ENCODE results near the gene KRTAP5-4. TPM values are rescaled to one million over a fixed set of nuclear protein-coding genes. Genes with fewer than 3 reads are reported as not detected.
"Not testable (repeated sequence)": the region's sequence is repeated elsewhere in the genome, so short reads cannot be mapped to it uniquely, and the experiment has no call there.

Gene KRTAP5-4
- total RNA-seq, 1 experiment from 2014 or later, result not detected

DNA sequence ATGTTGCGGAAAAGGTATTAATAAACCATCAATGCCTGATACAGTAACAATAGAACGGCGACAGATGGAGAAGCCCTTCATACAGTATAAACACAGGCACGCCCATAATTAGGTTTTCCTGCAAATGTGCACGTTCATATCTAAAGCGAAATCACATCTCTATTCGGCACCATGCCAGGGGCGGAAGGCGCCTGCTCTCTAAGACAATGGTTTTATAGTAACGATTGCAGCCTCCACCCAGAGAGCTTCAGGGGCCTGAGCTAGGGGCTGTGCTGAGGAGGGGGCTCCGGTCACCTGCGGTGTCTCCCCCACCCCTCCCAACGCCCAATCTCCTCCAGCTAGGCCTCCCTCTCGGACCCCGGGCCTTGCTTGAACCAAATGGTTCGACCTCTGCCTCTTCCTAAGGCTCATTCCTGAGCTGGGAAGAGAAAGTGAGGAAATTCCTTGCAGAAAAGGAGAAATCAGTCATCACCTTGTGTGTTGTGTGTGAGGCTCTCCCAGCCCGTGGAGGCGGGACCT, 17.2 kb upstream of the KRTAP5-4 start:
- peak; percentile 24 for DNase-seq (ENCODE audit: low spot score)

DNA sequence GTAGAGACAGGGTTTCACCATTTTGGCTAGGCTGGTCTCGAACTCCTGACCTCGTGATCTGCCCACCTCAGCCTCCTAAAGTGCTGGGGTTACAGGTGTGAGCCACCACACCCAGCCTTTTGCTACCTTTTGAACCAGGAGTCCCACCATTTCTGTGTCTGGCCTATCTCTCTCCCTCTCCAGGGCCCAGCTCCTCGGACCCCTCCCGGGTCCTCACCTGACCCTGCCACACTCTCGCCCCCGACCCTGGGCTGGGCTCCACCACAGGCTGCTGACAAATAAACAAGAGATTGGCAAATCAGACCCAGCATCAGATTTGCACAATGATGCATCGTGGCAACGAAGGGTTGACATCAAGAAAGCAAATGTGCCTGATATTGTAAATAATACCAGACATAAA, 16.4 kb upstream of the KRTAP5-4 start:
- DNase-seq (ENCODE audit: low spot score), result no peak

DNA sequence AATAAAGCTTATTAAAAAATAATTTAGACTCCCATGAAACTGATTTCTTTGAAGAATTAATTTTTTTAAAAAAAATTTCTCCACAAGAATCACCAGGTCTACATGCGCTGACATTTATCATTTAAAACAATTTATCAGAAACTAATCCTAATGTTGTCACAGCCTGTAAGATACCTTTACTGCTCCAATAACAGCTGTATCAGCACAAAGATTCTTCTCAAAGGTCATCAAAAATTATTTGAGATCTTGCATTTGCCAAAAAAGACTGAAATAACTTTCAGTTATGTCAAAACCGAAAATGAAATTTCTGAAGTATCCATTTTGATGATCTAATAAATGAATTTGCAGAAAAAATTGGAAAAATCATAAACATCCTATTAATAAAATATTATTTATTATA, 15.7 kb upstream of the KRTAP5-4 start:
- DNase-seq (ENCODE audit: low spot score), result no peak

DNA sequence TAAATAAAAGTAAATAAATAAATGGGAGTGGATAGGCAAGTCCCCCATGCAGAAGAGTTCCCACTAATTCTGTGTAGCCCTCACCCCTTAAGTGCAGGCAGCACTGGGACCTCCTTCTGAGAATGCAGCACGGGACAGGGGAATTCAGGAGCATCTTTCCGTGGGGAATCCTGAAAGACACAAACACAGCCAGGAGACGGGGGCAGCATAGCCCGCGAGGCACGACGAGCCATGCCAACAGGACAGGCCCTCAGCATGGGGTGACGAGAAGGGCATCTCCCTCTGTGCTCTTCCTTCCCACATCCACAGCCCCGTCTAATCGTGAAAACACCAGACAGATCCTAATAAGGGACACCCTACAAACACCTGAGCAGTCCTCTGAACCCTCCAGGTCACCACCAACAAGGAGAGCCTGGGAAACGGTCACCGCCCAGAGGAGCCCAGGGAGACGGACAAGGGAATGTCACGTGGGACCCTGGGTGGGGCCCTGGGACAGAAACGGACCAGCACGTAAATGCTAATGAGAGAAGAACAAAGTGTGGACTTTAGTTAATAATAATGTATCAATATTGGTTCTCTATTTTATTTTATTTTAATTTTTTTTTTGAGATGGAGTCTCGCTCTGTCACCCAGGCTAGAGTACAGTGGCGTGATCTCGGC, 14.5 kb upstream of the KRTAP5-4 start:
- DNase-seq (ENCODE audit: low spot score), result no peak

DNA sequence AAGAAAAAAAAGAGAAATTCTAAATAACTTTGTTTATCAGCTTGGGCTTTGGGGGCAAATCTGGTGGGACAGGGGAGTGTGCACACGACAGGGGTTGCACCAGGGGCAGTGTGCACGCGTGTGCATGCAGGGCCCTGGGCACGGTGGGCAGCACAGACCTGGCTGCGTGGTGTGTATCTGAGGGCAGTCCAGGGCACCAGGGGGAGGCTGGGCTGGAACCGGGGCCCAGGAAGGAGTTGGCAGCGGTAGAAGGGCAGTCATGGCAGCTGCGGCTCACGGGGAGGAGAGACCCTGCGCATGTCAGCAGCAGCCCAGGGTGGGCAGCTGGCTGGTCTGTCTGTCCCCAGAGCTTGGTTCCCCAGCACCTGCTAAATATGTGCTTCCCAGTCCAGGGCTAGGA, 11.9 kb upstream of the KRTAP5-4 start:
- no peak for DNase-seq (ENCODE audit: low spot score)

DNA sequence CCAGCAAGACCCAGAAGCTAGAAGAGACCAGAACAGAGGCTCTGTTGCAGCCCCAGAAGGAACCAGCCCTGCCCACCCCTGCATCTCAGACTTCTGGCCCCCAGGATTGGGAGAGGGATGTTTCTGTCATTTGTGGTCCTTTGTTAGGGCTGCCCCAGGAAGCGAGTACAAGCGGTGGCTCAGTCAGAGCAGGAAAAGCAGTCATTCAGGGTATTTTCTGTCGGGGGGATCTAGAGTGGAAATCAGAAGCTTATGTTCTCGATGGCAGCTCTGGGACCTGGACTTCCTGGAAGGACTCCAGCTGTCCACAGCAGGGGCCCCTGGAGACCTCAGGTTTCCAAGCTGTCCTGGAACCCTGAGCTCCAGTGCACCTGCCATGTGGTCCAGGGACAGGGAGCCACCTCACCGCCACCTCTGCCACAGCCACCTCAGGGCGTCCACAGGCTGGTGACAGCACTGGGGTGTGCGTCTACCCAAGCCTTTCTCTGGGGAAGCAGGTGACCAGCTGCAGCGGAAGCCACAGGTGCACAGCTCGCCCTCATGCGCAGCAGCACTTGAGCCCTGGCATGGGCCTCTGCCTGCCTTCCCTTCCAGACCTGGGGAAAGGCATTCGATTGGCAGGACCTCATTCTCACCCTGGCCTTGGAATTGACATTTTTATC, 10.2 kb upstream of the KRTAP5-4 start:
- no peak for DNase-seq (ENCODE audit: low spot score)

DNA sequence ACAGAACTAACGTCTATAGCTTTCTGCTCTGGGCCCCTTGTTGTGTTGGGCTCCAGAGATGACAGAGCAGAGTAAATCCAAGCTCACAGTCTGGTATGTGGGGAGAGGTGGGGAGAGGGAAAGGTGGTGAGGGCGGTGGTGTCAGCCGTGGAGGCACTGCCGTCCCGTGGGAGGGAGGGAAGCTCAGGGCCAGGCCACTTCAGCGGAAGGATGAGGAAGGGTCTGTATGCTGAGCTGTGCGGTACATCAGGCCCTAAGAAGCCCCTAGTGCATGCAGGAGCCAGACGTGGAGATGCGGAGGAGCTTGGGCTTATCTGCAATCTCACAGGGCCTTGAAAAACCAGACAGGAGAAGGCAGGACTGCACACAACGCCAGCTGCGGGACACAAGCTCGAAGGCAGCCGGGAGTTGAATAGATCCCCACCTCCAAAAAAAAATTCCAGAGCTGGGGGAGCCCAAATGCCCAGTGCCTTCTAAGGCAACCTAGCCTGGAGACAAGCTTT, 9.2 kb upstream of the KRTAP5-4 start:
- no peak for DNase-seq (ENCODE audit: low spot score)

DNA sequence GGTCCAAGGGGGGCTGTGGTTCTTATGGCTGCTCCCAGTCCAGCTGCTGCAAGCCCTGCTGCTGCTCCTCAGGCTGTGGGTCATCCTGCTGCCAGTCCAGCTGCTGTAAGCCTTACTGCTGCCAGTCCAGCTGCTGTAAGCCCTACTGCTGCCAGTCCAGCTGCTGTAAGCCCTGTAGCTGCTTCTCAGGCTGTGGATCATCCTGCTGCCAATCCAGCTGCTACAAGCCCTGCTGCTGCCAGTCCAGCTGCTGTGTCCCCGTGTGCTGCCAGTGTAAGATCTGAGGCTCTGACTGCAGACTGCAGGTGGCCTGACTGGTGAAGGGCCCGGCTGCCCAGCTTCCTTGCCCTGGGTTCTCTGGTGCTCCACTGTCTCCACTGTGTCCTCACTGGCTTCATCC, 8.3 kb upstream of the KRTAP5-4 start:
- no peak for DNase-seq (ENCODE audit: low spot score)

DNA sequence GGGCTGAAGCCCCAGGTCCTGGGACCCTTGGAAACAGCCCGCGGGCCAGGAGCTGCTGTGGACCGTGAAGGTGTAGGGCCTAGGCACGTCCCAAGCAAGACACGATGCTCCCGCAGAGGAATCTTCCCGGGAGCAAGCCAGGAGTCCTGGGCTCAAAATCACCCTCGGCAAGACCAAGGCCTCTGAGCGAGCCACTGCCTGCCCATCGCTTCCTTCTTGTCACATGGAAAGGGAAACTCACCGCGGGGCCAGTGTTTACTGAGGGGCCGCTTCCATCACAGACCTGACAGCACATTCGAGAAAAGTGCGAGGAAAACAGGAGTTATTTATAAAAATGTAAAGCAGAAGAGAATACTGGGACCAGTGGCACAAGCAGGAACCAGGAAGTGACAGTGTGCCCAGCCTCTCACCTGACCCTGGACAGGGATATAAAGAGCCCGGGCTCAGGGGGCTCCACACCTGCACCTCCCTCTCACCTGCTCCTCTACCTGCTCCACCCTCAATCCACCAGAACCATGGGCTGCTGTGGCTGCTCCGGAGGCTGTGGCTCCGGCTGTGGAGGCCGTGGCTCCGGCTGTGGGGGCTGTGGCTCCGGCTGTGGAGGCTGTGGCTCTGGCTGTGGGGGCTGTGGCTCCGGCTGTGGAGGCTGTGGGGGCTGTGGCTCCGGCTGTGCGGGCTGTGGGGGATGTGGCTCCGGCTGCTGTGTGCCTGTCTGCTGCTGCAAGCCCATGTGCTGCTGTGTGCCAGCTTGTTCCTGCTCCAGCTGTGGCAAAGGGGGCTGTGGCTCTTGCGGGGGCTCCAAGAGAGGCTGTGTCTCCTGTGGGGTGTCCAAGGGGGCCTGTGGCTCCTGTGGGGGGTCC, 7.6 kb upstream of the KRTAP5-4 start, which contains the start of gene KRTAP5-5:
TSS of gene KRTAP5-5 (plus strand) at position 450 of the 860 bp plus-strand sequence. CDS start at position 516, 66 bp downstream.
- no peak for DNase-seq (ENCODE audit: low spot score)

DNA sequence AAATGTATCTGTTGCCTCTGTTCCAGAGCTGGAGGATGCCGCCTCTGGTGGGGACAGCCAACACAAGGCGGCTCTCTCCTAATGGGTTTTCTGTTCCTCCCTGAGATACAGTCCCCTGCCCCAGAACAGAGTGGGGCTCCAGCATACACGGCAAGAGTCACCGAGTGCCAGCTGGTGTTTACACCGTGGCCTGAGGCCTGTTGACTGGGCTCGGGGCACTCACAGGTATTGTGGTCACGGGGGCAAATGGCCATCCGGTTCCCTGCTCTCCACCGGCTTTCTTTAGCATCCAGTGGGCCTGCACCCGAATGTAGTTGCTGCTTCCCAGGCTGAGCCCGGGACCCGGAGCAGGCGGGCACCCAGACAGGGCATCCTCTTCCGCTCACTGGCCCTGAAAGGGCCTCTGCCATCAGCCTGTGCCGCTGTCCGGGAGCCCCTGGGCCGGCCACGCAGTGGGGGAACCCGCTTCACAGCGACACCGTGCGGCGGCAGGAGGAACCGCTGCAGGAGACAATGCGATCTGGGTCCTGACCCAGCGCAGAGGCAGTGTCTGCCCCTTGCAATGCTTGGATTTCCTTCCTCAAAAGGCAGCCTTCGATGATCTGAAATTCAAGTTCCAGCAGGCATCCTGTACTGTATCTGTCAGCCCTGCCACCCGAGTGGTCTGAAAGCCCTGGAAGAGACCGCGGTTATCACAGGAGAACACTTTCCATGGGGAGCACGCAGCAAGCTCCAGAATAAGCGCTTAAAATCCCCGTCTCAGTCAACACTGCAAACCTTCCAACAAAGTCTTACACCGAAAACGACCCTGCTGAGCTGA, 6.8 kb upstream of the KRTAP5-4 start:
- peak; percentile 69 for DNase-seq (ENCODE audit: low spot score)

DNA sequence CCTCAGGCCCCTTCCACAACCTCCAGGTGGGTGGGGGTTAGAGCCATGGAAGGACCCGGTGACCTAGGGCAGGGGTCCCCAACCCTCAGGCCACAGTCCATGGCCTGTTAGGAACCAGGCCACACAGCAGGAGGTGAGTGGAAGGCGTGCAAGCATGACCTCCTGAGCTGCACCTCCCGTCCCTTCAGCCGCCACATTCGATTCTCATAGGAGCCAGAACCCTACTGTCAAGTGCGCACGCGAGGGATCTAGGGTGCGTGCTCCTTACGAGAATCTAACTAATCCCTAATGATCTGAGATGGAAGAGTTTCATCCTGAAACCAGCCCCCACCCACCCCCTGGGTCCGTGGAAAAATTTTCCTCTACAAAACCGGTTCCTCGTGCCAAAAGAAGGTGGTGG, 3.6 kb upstream of the KRTAP5-4 start:
- no peak for DNase-seq (ENCODE audit: low spot score)

DNA sequence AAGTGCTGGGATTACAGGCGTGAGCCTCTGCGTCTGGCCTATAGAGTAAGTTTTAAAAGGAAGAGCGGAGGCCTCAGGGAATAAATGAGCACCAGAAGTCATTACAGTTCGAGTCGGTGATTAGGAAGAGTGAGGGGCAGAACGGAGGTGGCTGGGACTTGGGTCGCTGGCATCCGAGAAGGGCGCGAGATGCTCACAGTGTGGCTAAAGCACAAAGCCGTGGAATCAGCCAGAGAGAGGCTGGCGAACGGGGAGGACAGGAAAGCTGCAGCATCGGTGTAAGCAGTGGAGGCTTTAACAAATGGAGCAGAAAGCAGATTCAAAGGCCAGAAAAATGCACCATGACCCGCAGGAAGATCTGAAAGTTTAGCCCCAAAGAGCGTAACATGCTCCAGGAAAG, 2.7 kb upstream of the KRTAP5-4 start:
- no peak for DNase-seq (ENCODE audit: low spot score)

DNA sequence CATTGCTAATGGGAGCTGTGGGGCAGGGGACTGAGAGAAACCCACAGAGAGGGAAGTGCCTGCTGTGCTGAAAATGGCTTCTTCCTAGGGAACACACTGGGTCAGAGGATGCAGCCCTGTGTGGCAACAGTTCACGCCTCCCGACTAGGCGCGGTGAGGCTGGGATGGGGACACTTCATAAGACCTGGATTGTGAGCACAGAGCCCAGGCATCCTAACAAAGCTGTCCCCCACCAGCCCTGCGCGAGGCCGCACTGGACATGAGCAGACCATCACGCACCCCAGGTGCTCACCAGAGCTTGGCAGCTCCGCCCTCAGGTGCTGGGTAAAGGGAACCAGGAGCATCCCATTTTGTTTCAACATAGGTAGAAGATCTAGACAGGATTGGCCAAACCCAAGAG, 1.8 kb upstream of the KRTAP5-4 start:
- no peak for DNase-seq (ENCODE audit: low spot score)

DNA sequence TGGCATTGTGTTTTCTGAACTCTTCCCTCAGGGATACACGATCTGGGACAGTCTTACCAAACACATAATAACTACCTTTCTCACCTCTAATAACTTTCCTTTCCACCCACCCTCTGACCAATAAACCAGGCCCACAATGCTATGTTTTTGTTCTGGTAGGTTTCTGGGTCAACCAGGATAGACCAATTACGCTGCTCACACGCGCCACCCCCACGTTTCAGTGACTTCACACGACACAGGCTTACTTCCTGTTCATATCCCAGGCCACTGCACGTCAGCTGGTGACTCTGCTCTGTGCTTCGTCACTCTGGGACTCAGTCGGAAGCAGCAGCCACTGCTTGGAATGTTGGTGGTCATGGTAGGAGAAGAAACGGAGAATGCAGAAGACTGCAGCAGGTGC, 2.5 kb downstream of the KRTAP5-4 start:
- DNase-seq (ENCODE audit: low spot score), result no peak

DNA sequence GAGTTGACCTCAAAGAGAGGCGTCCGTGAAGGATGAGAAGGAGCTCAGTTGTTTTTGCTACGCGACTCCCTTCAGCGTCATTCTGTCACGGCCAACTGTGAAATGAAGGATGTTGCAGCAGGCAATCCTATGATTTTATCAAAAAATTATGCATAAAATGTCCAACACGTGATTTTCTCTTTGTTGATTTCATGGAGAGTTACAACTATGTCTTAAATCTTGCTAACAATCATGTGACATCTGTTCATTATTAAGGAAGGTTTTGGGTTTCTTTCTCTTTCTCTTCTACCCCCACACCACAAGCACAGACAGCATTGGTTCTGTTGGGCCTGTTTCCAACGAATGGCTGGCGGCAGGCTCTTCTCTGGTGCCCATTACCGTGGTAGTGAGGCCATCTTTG, 3.7 kb downstream of the KRTAP5-4 start:
- DNase-seq (ENCODE audit: low spot score), result no peak

DNA sequence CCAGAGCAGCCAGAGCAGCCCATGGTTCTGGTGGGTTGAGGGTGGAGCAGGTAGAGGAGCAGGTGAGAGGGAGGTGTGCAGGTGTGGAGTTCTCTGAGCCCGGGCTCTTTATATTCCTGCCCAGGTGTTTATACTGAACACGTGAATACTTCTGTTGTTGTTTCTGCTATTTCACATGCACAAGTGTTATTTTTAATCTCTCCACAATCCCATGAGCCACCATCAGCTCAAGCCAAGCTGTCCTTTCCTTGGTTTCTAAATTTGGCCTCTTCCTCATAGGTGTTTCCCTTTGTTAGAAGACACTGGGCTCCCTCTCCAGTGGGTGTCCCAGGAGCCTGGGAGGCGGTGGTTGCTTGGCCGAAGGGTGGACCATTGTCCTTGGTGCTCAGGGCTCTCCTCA, 13.6 kb downstream of the KRTAP5-4 start, which contains the start of gene KRTAP5-3:
TSS of gene KRTAP5-3 (minus strand) at position 101 of the 400 bp plus-strand sequence. CDS start at position 23, 78 bp downstream.
- no peak for DNase-seq (ENCODE audit: low spot score)

DNA sequence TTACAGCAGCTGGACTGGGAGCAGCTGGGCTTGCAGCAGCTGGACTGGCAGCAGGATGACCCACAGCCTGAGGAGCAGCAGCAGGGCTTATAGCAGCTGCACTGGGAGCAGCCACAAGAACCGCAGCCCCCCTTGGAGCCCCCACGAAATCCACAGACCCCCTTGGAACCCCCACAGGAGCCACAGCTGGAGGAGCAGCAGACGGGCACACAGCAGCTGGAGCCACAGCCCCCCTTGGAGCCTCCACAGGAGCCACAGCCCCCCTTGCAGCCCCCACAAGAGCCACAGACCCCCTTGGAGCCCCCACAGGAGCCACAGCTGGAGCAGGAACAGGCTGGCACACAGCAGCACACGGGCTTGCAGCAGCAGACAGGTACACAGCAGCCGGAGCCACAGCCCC, 14.0 kb downstream of the KRTAP5-4 start:
- not testable (repeated sequence) for DNase-seq (ENCODE audit: low spot score)

DNA sequence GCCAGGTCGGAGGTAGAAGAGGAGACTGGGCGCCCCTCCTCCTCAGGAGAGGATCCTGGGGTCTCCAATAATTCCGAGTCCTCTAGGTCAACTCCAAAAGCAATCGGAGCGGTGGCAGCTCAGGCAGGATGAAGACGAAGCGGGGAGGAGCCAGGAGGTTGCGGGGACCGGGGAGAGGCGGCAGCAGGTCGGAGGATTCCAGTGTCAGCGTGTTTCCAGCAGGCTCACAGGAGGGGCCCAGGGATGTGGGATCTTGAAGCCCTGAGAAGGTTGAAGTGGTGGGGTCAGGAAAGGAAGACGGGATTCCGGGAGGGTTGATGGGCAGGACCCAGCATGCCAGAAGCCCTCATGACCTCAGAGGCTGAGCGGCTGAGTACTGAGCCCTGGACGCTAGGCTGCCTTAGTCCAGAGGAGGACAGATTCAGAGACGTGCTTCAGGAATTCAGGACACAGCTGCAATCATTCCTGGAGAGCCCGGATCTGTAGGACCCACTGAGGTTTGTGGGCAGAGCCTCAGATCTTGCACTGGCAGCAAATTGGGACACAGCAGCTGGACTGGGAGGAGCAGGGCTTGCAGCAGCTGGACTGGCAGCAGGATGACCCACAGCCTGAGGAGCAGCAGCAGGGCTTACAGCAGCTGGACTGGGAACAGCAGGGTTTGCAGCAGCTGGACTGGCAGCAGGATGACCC, 14.6 kb downstream of the KRTAP5-4 start:
- DNase-seq (ENCODE audit: low spot score), result not testable (repeated sequence)

DNA sequence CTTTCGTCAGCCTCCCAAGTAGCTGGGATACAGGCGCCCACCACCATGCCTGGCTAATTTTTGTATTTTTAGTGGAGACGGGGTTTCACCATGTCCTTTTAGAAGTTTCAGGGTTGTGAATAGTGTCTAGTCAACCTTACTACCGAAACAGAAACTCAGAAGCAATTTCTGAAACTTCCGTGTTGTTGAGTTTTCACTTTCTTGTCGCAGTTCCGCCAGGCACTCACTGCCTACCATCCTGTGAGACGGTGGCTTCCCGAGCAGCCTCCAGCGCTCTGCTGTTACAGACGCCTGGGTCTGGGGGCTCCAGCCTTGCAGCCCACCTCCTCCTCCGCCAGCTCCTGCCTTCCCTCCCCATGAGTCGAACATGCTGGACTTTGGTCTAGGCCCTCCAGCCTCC, 16.0 kb downstream of the KRTAP5-4 start:
- DNase-seq (ENCODE audit: low spot score), result not testable (repeated sequence)

DNA sequence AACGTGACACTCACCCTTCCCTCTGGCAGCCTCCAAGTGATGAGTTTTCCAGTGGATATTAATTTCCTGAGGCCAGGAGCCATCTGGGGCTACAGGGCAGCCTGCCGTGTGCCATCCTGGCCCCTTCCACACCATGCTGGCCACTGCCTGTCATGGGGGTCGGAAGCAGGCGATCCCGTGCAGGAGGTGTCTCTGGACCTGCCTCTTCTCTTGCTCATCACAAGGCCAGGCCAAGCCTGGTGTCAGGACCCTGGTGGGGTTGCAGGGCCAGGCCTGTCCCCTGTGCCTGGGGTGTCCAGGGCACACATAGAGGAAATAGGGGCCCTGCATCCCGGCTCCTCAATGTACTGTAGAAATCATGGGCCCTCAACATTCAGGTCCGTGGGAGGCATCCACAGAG, 17.2 kb downstream of the KRTAP5-4 start:
- no peak for DNase-seq (ENCODE audit: low spot score)

Data from HT-29 (cell line).